Measurements from ENCODE around the gene NR2F1-AS1. TPM values are rescaled to one million over a fixed set of nuclear protein-coding genes. Genes with fewer than 3 reads are reported as not detected.
"Not testable (repeated sequence)": the region's sequence is repeated elsewhere in the genome, so short reads cannot be mapped to it uniquely, and the experiment has no call there.

The NR2F1-AS1 gene
- total RNA-seq, 1 donor from 2014 or later: 49.3 TPM

- ATAC-seq (no peak), DNase-seq (ENCODE audit: low spot score) (no peak)
- intact Hi-C loops (cut with DNase I): no loop called here
These were observed 11.5 kb downstream of the NR2F1-AS1 start for GRCh38 chr5:93569300-93570160.

GRCh38 chr5:93567424-93567823 is 13.6 kb downstream of the NR2F1-AS1 start:
- ATAC-seq (no peak), DNase-seq (ENCODE audit: low spot score) (no peak)
- intact Hi-C loops (cut with DNase I): no loop called here

GRCh38 chr5:93566091-93566490 is 14.9 kb downstream of the NR2F1-AS1 start:
- intact Hi-C loops (cut with DNase I): no loop called here
- no peak for ATAC-seq

GRCh38 chr5:93557021-93557604 is 23.9 kb downstream of the NR2F1-AS1 start:
- ATAC-seq (no peak), DNase-seq (ENCODE audit: low spot score) (no peak)
- intact Hi-C loops (cut with DNase I): no loop called here

More at GRCh38 chr5:93566091-93566490, 14.9 kb downstream of the NR2F1-AS1 start:
- DNase-seq (ENCODE audit: low spot score): no peak

GRCh38 chr5:93549594-93549993 is 31.4 kb downstream of the NR2F1-AS1 start:
- intact Hi-C loops (cut with DNase I); DNase-seq (ENCODE audit: low spot score); ATAC-seq: not testable (repeated sequence)

GRCh38 chr5:93545872-93546271 is 35.1 kb downstream of the NR2F1-AS1 start:
- intact Hi-C loops (cut with DNase I): no loop called here
- peak; percentile 61 for ATAC-seq
- DNase-seq (ENCODE audit: low spot score): no peak

- intact Hi-C loops (cut with DNase I): no loop called here
- peak; percentile 98 for ATAC-seq
- peak; percentile 88 for DNase-seq (ENCODE audit: low spot score)
These were observed 48.6 kb downstream of the NR2F1-AS1 start for GRCh38 chr5:93532370-93532769.

- DNase-seq (ENCODE audit: low spot score); ATAC-seq; intact Hi-C loops (cut with DNase I): not testable (repeated sequence)
These were observed 59.2 kb downstream of the NR2F1-AS1 start for GRCh38 chr5:93521815-93522214.

- no peak for ATAC-seq
- intact Hi-C loops (cut with DNase I): no loop called here
- DNase-seq (ENCODE audit: low spot score): no peak
These were observed 61.3 kb downstream of the NR2F1-AS1 start for GRCh38 chr5:93519740-93520139.

- ATAC-seq: no peak
- no peak for DNase-seq (ENCODE audit: low spot score)
- intact Hi-C loops (cut with DNase I): no loop called here
These were observed 63.2 kb downstream of the NR2F1-AS1 start for GRCh38 chr5:93517828-93518227.

GRCh38 chr5:93513298-93513697 is 67.7 kb downstream of the NR2F1-AS1 start:
- intact Hi-C loops (cut with DNase I): no loop called here
- DNase-seq (ENCODE audit: low spot score) (no peak), ATAC-seq (no peak)

GRCh38 chr5:93512799-93513198 is 68.2 kb downstream of the NR2F1-AS1 start:
- DNase-seq (ENCODE audit: low spot score) (no peak), ATAC-seq (no peak)
- intact Hi-C loops (cut with DNase I): no loop called here

GRCh38 chr5:93511445-93511844 is 69.6 kb downstream of the NR2F1-AS1 start:
- ATAC-seq: no peak
- DNase-seq (ENCODE audit: low spot score): no peak
- intact Hi-C loops (cut with DNase I): no loop called here

- DNase-seq (ENCODE audit: low spot score): no peak
- intact Hi-C loops (cut with DNase I): no loop called here
- no peak for ATAC-seq
These were observed 70.2 kb downstream of the NR2F1-AS1 start for GRCh38 chr5:93510626-93511380.

GRCh38 chr5:93505553-93505952 is 75.5 kb downstream of the NR2F1-AS1 start:
- intact Hi-C loops (cut with DNase I); DNase-seq (ENCODE audit: low spot score); ATAC-seq: not testable (repeated sequence)

GRCh38 chr5:93503598-93504067 is 77.4 kb downstream of the NR2F1-AS1 start:
- ATAC-seq (no peak), DNase-seq (ENCODE audit: low spot score) (no peak)
- intact Hi-C loops (cut with DNase I): no loop called here

- no peak for DNase-seq (ENCODE audit: low spot score)
- intact Hi-C loops (cut with DNase I): no loop called here
- no peak for ATAC-seq
These were observed 83.9 kb downstream of the NR2F1-AS1 start for GRCh38 chr5:93497096-93497495.

- DNase-seq (ENCODE audit: low spot score): no peak
- no peak for ATAC-seq
- intact Hi-C loops (cut with DNase I): no loop called here
These were observed 101.0 kb downstream of the NR2F1-AS1 start for GRCh38 chr5:93479982-93480509.

GRCh38 chr5:93477816-93478215 is 103.2 kb downstream of the NR2F1-AS1 start:
- intact Hi-C loops (cut with DNase I): no loop called here
- DNase-seq (ENCODE audit: low spot score): no peak
- no peak for ATAC-seq

Data from sciatic nerve (tissue), 2 donors.